Smooth muscle cell (in vitro differentiated cells): ENCODE data around the gene CST6. TPM values are rescaled to one million over a fixed set of nuclear protein-coding genes. Genes with fewer than 3 reads are reported as not detected.

Experiments used
- DNase-seq: peaks from one replicate; lab custom pipeline; 2025; ENCODE audit not compliant: unreplicated experiment; lab: John Stamatoyannopoulos, UW
- H2AFZ ChIP-seq: fragments of 200-600 bp; sonication (generic); 2 replicates; pipeline ENCODE4 v1.6.0; 2016; ENCODE audit warnings: antibody characterized with exemption, low read depth, mild to moderate bottlenecking
- H3F3A ChIP-seq: fragments of 200-600 bp; sonication (generic); 2 replicates; pipeline ENCODE4 v1.6.0; 2017; ENCODE audit warnings: antibody characterized with exemption, low read depth
- H3K27ac ChIP-seq: fragments of 200-600 bp; sonication (generic); 2 replicates; pipeline ENCODE4 v1.5.1; 2016; ENCODE audit warnings: low read depth, mild to moderate bottlenecking
- H3K27me3 ChIP-seq: fragments of 200-600 bp; sonication (generic); 2 replicates; pipeline ENCODE4 v1.6.1; 2016; ENCODE audit warnings: low read depth, mild to moderate bottlenecking
- H3K36me3 ChIP-seq: fragments of 200-600 bp; sonication (generic); 2 replicates; pipeline ENCODE4 v1.5.1; 2016; ENCODE audit warnings: low read depth
- H3K4me1 ChIP-seq: fragments of 200-600 bp; sonication (generic); 2 replicates; pipeline ENCODE4 v1.5.1; 2016; ENCODE audit warnings: low read depth
- H3K4me2 ChIP-seq: fragments of 200-600 bp; sonication (generic); 2 replicates; pipeline ENCODE4 v1.6.0; 2016; ENCODE audit warnings: mild to moderate bottlenecking
- H3K4me3 ChIP-seq: fragments of 200-600 bp; sonication (generic); 2 replicates; pipeline ENCODE4 v1.5.1; 2016; ENCODE audit warnings: mild to moderate bottlenecking
- H3K79me2 ChIP-seq: fragments of 200-600 bp; sonication (generic); 2 replicates; pipeline ENCODE4 v1.6.0; 2016; ENCODE audit warnings: low read depth, mild to moderate bottlenecking
- H3K9ac ChIP-seq: fragments of 200-600 bp; sonication (generic); 2 replicates; pipeline ENCODE4 v1.6.0; 2016; ENCODE audit warnings: low read depth
- H3K9me3 ChIP-seq: fragments of 200-600 bp; sonication (generic); replicated peaks from 2 replicates; pipeline ENCODE4 v1.5.1; 2016; ENCODE audit warnings: low read depth
- H4K20me1 ChIP-seq: fragments of 200-600 bp; sonication (generic); 2 replicates; pipeline ENCODE4 v1.6.0; 2016; ENCODE audit warnings: low read depth
- WGBS: methylation state at CpG from one replicate; pipeline ENCODE4 v1.1.7; 2016; ENCODE audit warnings: low lambda C conversion rate; 5-methylcytosine and 5-hydroxymethylcytosine counted together
- polyA plus RNA-seq: library from polyadenylated mRNA; unstranded; fragments of >200 nt; fragmentation: Nextera tagmentation; extraction: Ambion mirVana; gene quantifications from 2 replicates; pipeline ENCODE4 v1.2.1, GENCODE V29; 2016
- total RNA-seq: library from RNA; depleted of rRNA; stranded (reverse); fragments of >200 nt; gene quantifications from 2 replicates; pipeline ENCODE4 v1.2.3, GENCODE V29; 2014
- TF ChIP-seq, protein P1 (sequence below): fragments of 200-600 bp; sonication (generic); IDR thresholded peaks from 2 replicates; pipeline ENCODE4 v1.5.1; 2017; ENCODE audit warnings: borderline replicate concordance, mild to moderate bottlenecking, antibody characterized with exemption; ENCODE audit not compliant: insufficient read depth, poor library complexity, severe bottlenecking

Gene CST6
- total and polyA plus RNA-seq, 2 experiments from 2014 or later = 37.6 to 97.0 TPM

DNA sequence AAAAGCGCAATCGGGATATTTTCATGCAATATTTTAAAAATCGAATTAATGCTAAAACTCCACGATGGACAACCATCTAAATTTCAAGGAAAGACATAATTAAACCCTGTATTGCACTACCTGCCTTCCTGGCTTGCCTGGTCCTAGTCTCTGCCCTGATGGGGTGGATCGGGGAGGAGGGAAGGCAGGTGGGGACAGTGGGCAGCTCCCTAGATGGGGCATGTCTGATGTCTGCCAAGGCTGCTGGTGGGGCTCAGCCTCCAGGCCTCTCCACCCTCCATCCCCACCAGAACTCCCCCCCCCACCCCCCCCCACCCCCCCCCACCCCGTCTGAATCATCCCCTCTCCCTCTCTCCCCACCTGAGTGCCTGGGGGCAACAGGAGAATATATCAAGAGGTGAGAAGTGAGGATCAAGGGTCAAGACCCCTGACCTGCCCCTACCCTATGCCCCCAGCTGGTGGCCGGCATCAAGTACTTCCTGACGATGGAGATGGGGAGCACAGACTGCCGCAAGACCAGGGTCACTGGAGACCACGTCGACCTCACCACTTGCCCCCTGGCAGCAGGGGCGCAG is 650 bp downstream of the CST6 start:
- Histone ChIP-seq H3K27me3 (peaks cover 14% of the 10 kb centered on the region), H3K27ac (peak overlapping the region; percentile 59), H3K36me3 (no peaks in the 10 kb centered on the region), H2AFZ (no peak overlapping the region), H3F3A (no peaks in the 10 kb centered on the region), H3K4me2 (peak overlapping the region; percentile 33), H3K4me1 (peaks cover 2% of the 10 kb centered on the region), H3K9me3 (no peaks in the 10 kb centered on the region), H3K79me2 (no peaks in the 10 kb centered on the region), H3K4me3 (no peak overlapping the region), H3K9ac (no peak overlapping the region), H4K20me1 (no peaks in the 10 kb centered on the region)
- 68% methylated on average over 12 of the region's 12 CpGs for WGBS
- DNase-seq = no peak
- TF ChIP-seq, protein P1, sequence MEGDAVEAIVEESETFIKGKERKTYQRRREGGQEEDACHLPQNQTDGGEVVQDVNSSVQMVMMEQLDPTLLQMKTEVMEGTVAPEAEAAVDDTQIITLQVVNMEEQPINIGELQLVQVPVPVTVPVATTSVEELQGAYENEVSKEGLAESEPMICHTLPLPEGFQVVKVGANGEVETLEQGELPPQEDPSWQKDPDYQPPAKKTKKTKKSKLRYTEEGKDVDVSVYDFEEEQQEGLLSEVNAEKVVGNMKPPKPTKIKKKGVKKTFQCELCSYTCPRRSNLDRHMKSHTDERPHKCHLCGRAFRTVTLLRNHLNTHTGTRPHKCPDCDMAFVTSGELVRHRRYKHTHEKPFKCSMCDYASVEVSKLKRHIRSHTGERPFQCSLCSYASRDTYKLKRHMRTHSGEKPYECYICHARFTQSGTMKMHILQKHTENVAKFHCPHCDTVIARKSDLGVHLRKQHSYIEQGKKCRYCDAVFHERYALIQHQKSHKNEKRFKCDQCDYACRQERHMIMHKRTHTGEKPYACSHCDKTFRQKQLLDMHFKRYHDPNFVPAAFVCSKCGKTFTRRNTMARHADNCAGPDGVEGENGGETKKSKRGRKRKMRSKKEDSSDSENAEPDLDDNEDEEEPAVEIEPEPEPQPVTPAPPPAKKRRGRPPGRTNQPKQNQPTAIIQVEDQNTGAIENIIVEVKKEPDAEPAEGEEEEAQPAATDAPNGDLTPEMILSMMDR = no peak

DNA sequence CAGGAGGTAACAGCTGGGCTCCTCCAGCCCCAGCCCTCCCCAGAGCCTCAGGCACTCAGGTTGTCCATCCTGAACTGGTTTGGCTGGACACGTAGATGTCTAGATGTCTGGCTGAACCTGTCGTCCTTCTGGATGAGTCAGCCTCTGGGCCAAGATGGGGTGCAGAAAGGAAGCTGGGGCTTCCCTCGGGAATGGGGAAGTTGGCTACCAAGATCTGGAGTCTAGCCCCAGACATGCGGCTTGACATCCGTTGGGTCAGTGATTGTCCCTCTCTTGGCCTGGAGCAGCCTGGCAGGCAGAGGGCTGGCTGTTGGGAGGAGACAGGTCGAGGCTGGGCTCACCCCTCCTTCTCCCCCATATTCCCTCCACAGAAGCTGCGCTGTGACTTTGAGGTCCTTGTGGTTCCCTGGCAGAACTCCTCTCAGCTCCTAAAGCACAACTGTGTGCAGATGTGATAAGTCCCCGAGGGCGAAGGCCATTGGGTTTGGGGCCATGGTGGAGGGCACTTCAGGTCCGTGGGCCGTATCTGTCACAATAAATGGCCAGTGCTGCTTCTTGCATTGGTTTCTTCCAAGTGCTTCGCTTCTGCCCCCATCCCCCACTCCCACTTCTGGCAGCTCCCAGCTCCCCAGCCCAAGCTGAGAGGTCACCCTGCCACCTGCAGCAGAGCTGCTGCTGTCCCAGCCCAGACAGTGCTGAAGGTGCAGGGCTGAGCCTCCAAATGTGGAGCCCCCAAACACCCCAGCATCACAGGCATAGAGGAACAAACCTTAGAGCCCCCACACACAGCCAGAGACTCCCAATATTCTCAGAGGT is 1.3 kb downstream of the CST6 start:
- Histone ChIP-seq H4K20me1 (no peaks in the 10 kb centered on the region), H3K27me3 (peaks cover 14% of the 10 kb centered on the region), H3K36me3 (no peaks in the 10 kb centered on the region), H2AFZ (no peak overlapping the region), H3K9ac (no peak overlapping the region), H3K4me2 (no peak overlapping the region), H3F3A (no peaks in the 10 kb centered on the region), H3K4me3 (no peak overlapping the region), H3K27ac (peak overlapping the region; percentile 59), H3K79me2 (no peaks in the 10 kb centered on the region), H3K9me3 (no peaks in the 10 kb centered on the region), H3K4me1 (no peaks in the 10 kb centered on the region)
- no peak for DNase-seq
- TF ChIP-seq, protein P1 = no peak
- WGBS = 72% methylated on average over 12 of the region's 12 CpGs

DNA sequence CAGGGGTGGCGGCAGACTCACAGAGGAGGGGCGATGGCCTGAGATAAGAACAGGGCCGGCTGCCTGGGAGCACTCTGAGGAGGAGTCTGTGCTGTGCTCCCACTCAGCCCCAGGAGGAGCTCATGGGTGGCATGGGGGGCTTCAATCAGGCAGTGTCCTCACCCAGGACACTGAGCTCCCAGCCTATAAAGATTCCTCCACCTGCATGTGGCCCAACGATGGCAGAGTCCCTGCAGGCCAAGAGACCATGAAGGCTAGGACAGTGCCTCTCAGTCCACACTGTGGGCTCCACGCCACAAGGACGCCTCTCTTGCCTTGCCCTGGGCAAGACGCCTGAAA is 1.9 kb downstream of the CST6 start:
- Histone ChIP-seq H3K27ac (no peak overlapping the region), H3K27me3 (peaks cover 14% of the 10 kb centered on the region), H3K79me2 (no peaks in the 10 kb centered on the region), H3K9me3 (no peaks in the 10 kb centered on the region), H2AFZ (no peak overlapping the region), H3K4me1 (no peaks in the 10 kb centered on the region), H3K4me2 (no peak overlapping the region), H3K9ac (no peak overlapping the region), H3K36me3 (no peaks in the 10 kb centered on the region), H3K4me3 (no peak overlapping the region), H4K20me1 (no peaks in the 10 kb centered on the region), H3F3A (no peaks in the 10 kb centered on the region)
- DNase-seq = no peak
- 91% methylated on average over 7 of the region's 7 CpGs for WGBS
- TF ChIP-seq, protein P1 = no peak
